Endothelial cell of umbilical vein (primary cell): Measurements from ENCODE around the gene SIDT1. TPM values are rescaled to one million over a fixed set of nuclear protein-coding genes. Genes with fewer than 3 reads are reported as not detected.

ENCODE experiments used
- BruUV-seq: library from RNA; stranded (reverse); fragments of 400-500 nt; replicated peaks from 2 replicates; lab custom pipeline; 2021; lab: Mats Ljungman, UMichigan
- CTCF ChIA-PET: fragments of 300-600, 350-600 bp; sonication (Branson Sonifier 250); formaldehyde crosslinking; loops from one replicate; lab custom pipeline; 2021; ENCODE audit warnings: antibody characterized with exemption, inconsistent platforms; lab: Charles Lee
- POLR2A ChIA-PET: fragments of 300-600, 350-600 bp; sonication (Branson Sonifier 250); formaldehyde crosslinking; loops from one replicate; lab custom pipeline; 2021; ENCODE audit warnings: antibody characterized with exemption, inconsistent platforms; lab: Charles Lee
- DNase-seq: peaks from one replicate; pipeline ENCODE4 v3.0.0-alpha.2; 2011; ENCODE audit warnings: low read depth, low spot score
- FAIRE-seq: peaks from 2 replicates; lab custom pipeline; 2011; peaks lifted over from hg19 to GRCh38; lab: Jason Lieb, UNC
- H2AFZ ChIP-seq: 2 replicates; pipeline ENCODE4 v1.6.0; 2012; ENCODE audit warnings: low read depth, low read length, control low read depth, inconsistent platforms
- H3K27ac ChIP-seq: 2 replicates; pipeline ENCODE4 v1.5.1; 2011; ENCODE audit warnings: low read depth, mild to moderate bottlenecking, control low read depth, low read length, moderate library complexity; ENCODE audit not compliant: insufficient read depth
- H3K27me3 ChIP-seq, 2 experiments: 2 replicates each; pipeline versions ENCODE4 v1.6.0 to v1.6.1; 2011; ENCODE audit warnings: low read length in 2 of 2, mixed read lengths in 1 of 2; ENCODE audit not compliant: control insufficient read depth in 2 of 2, insufficient read depth in 2 of 2
- H3K36me3 ChIP-seq, 2 experiments: 2 replicates in 1 of 2; 3 replicates in 1 of 2; pipeline ENCODE4 v1.5.1; 2011; ENCODE audit warnings: low read length in 2 of 2, mild to moderate bottlenecking in 1 of 2, moderate library complexity in 1 of 2; ENCODE audit not compliant: control insufficient read depth in 2 of 2, insufficient read depth in 2 of 2; ENCODE audit errors: extremely low read depth in 1 of 2
- H3K4me1 ChIP-seq: 3 replicates; pipeline ENCODE4 v1.5.1; 2011; ENCODE audit warnings: mild to moderate bottlenecking, low read length; ENCODE audit not compliant: control insufficient read depth, insufficient read depth; ENCODE audit errors: extremely low read depth
- H3K4me2 ChIP-seq: 2 replicates; pipeline ENCODE4 v1.6.1; 2011; ENCODE audit warnings: low read length, control low read depth, mixed read lengths; ENCODE audit not compliant: insufficient read depth
- H3K4me3 ChIP-seq, 3 experiments: fragments of 200-600 bp in 1 of 3; sonication (generic), shearing (Covaris generic) in 1 of 3; replicated peaks in 1 of 3; 2 replicates each; pipeline ENCODE4 v1.5.1; 2011 to 2016; ENCODE audit warnings: control low read depth in 3 of 3, low read length in 3 of 3, mild to moderate bottlenecking in 2 of 3, inconsistent platforms in 1 of 3, low read depth in 1 of 3, moderate library complexity in 1 of 3; ENCODE audit not compliant: insufficient read depth in 1 of 3
- H3K79me2 ChIP-seq: 2 replicates; pipeline ENCODE4 v1.6.0; 2012; ENCODE audit warnings: low read length, inconsistent platforms; ENCODE audit not compliant: control insufficient read depth, insufficient read depth
- H3K9ac ChIP-seq: replicated peaks from 2 replicates; pipeline ENCODE3; 2011; ENCODE audit warnings: low read length, control low read depth; ENCODE audit not compliant: insufficient read depth; ENCODE audit errors: extremely low read depth
- H3K9me1 ChIP-seq: replicated peaks from 3 replicates; pipeline ENCODE4 v1.6.0; 2011; ENCODE audit warnings: mild to moderate bottlenecking, low read length; ENCODE audit not compliant: control insufficient read depth, insufficient read depth; ENCODE audit errors: extremely low read depth
- H3K9me3 ChIP-seq: replicated peaks from 2 replicates; pipeline ENCODE4 v1.5.1; 2012; ENCODE audit warnings: low read length, inconsistent platforms; ENCODE audit not compliant: control insufficient read depth, insufficient read depth
- H4K20me1 ChIP-seq: replicated peaks from 2 replicates; pipeline ENCODE3; 2011; ENCODE audit warnings: mild to moderate bottlenecking, low read length; ENCODE audit not compliant: control insufficient read depth, insufficient read depth; ENCODE audit errors: extremely low read depth
- CTCF ChIP-seq, 2 donors: IDR thresholded peaks; 1 replicate in 1 of 2; 2 replicates in 1 of 2; pipeline ENCODE4 v1.5.1; 2011; ENCODE audit warnings: low read length in 2 of 2, mild to moderate bottlenecking in 2 of 2, moderate library complexity in 2 of 2, control low read depth in 1 of 2, inconsistent platforms in 1 of 2, low read depth in 1 of 2; ENCODE audit not compliant: insufficient read depth in 1 of 2; ENCODE audit errors: extremely low read depth in 1 of 2
- EZH2 ChIP-seq: IDR thresholded peaks from 2 replicates; pipeline ENCODE4 v1.6.1; 2012; ENCODE audit warnings: borderline replicate concordance, low read depth, mild to moderate bottlenecking, moderate library complexity, low read length, inconsistent platforms; ENCODE audit not compliant: severe bottlenecking
- FOS ChIP-seq: IDR thresholded peaks from 2 replicates; pipeline ENCODE4 v1.6.1; 2011; ENCODE audit warnings: mild to moderate bottlenecking, low read length, moderate library complexity, borderline replicate concordance; ENCODE audit not compliant: insufficient read depth
- GATA2 ChIP-seq: IDR thresholded peaks from 2 replicates; pipeline ENCODE4 v1.7.0; 2011; ENCODE audit warnings: low read depth, mild to moderate bottlenecking, moderate library complexity, mixed read lengths, low read length; ENCODE audit not compliant: insufficient read length, insufficient read depth
- JUN ChIP-seq: IDR thresholded peaks from 2 replicates; pipeline ENCODE4 v1.6.1; 2011; ENCODE audit warnings: borderline replicate concordance, low read depth; ENCODE audit not compliant: insufficient read length, insufficient read depth
- MYC ChIP-seq: IDR thresholded peaks from one replicate; pipeline ENCODE4 v1.6.1; 2011; ENCODE audit warnings: mild to moderate bottlenecking, low read depth, low read length
- POLR2A ChIP-seq: IDR thresholded peaks from 2 replicates; pipeline ENCODE4 v1.6.1; 2012; ENCODE audit warnings: low read depth, mild to moderate bottlenecking, control low read depth, low read length
- POLR2AphosphoS5 ChIP-seq: IDR thresholded peaks from 2 replicates; pipeline ENCODE4 v1.6.1; 2012; ENCODE audit warnings: low read depth, mild to moderate bottlenecking, control low read depth, low read length, moderate library complexity; ENCODE audit not compliant: insufficient read depth
- dilution Hi-C: fragments of 300-500 bp; cut with MboI; formaldehyde crosslinking; loops from one replicate; pipeline ENCODE4 v1.15.0; 2019; ENCODE audit warnings: low sequenced_read_pairs; ENCODE audit not compliant: extremely low pct_ligation_motif_present
- intact Hi-C: fragments of 100-400 bp; cut with micrococcal nuclease; formaldehyde crosslinking; loops from one replicate; pipeline ENCODE4 v1.10.0; 2022
- polyA plus RNA-seq, 4 experiments: library from polyadenylated mRNA; depleted of rRNA in 3 of 4; stranded (reverse) in 3 of 4; unstranded in 1 of 4; fragments of >200 nt; gene quantifications; 2 replicates each; pipeline versions ENCODE4 v1.2.1 to v1.2.3, GENCODE V29; 2011 to 2012; ENCODE audit warnings: missing spikeins in 1 of 4
- total RNA-seq: library from RNA; stranded (reverse); gene quantifications from 2 replicates; pipeline ENCODE4 v1.2.3, GENCODE V29; 2021
- TF ChIP-seq, protein P1 (sequence below): IDR thresholded peaks from 2 replicates; pipeline ENCODE4 v1.6.1; 2011; ENCODE audit not compliant: insufficient read depth, insufficient read length

SIDT1 gene
- total and polyA plus RNA-seq, 2 donors (not counting 3 experiments of a cell fraction or from before 2014, with no cell fraction given): 0.07 TPM; not detected in 1

GRCh38 chr3:113501597-113501996, 30.8 kb upstream of the SIDT1 start:
- no peak overlapping the region for H3K27ac ChIP-seq
- H3K4me1 ChIP-seq: peaks cover 25% of the 10 kb centered on the region
- no peak overlapping the region for H3K4me3 ChIP-seq
- no peak for TF ChIP-seq FOS
- TF ChIP-seq POLR2A: no peak
- no peak for TF ChIP-seq GATA2
- TF ChIP-seq EZH2: no peak
- TF ChIP-seq JUN: no peak
- no peak for TF ChIP-seq CTCF (IDR thresholded peaks at IDR 0.05; ENCODE audit: extremely low read depth in 1 of 2, insufficient read depth in 1 of 2, low read depth in 1 of 2, low read length in 2 of 2)
- TF ChIP-seq POLR2AphosphoS5: no peak
- no peak for TF ChIP-seq MYC
- TF ChIP-seq, protein P1, sequence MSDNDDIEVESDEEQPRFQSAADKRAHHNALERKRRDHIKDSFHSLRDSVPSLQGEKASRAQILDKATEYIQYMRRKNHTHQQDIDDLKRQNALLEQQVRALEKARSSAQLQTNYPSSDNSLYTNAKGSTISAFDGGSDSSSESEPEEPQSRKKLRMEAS: no peak
- ChIA-PET CTCF (no interaction called here), POLR2A (no interaction called here)
- dilution Hi-C loops (no loop called here), intact Hi-C loops (no loop called here)
- no peak for FAIRE-seq
- no peak overlapping the region for H3K9ac ChIP-seq
- H3K9me3 ChIP-seq: no peaks in the 10 kb centered on the region
- no peak overlapping the region for H3K4me2 ChIP-seq
- DNase-seq: no peak
- H3K36me3 ChIP-seq: no peaks in the 10 kb centered on the region
- H3K79me2 ChIP-seq: no peaks in the 10 kb centered on the region
- H3K9me1 ChIP-seq: peaks cover 2% of the 10 kb centered on the region
- no peak overlapping the region for H2AFZ ChIP-seq
- H3K27me3 ChIP-seq: no peaks in the 10 kb centered on the region
- BruUV-seq: no TSS peak
- no peaks in the 10 kb centered on the region for H4K20me1 ChIP-seq
